Keratinocyte (primary cell): ENCODE measurements around the gene ADAMTS15. TPM values are rescaled to one million over a fixed set of nuclear protein-coding genes. Genes with fewer than 3 reads are reported as not detected.

Experiments
- DNase-seq: peaks from one replicate; pipeline ENCODE4 v3.0.0-alpha.2; 2011; ENCODE audit warnings: low read depth, missing footprints, low spot score
- FAIRE-seq: peaks from 2 replicates; lab custom pipeline; 2011; peaks lifted over from hg19 to GRCh38; lab: Jason Lieb, UNC
- H2AFZ ChIP-seq: 2 replicates; pipeline ENCODE4 v1.6.0; 2012; ENCODE audit warnings: low read length, control low read depth, inconsistent platforms; ENCODE audit not compliant: control insufficient read depth
- H3K27ac ChIP-seq: 2 replicates; pipeline ENCODE4 v1.5.1; 2011; ENCODE audit warnings: low read length; ENCODE audit not compliant: control insufficient read depth, insufficient read depth
- H3K27me3 ChIP-seq: 3 replicates; pipeline ENCODE4 v1.6.0; 2011; ENCODE audit warnings: low read length; ENCODE audit not compliant: control insufficient read depth, insufficient read depth; ENCODE audit errors: extremely low read depth
- H3K36me3 ChIP-seq, 2 experiments: 2 replicates in 1 of 2; 3 replicates in 1 of 2; pipeline ENCODE4 v1.5.1; 2011; ENCODE audit warnings: low read length in 2 of 2, mild to moderate bottlenecking in 1 of 2; ENCODE audit not compliant: control insufficient read depth in 2 of 2, insufficient read depth in 2 of 2; ENCODE audit errors: extremely low read depth in 1 of 2
- H3K4me1 ChIP-seq: 3 replicates; pipeline ENCODE4 v1.5.1; 2011; ENCODE audit warnings: low read length; ENCODE audit not compliant: control insufficient read depth, insufficient read depth; ENCODE audit errors: extremely low read depth
- H3K4me2 ChIP-seq: 3 replicates; pipeline ENCODE4 v1.6.0; 2011; ENCODE audit warnings: low read depth, low read length; ENCODE audit not compliant: control insufficient read depth, insufficient read depth; ENCODE audit errors: extremely low read depth
- H3K4me3 ChIP-seq, 3 experiments: fragments of 200-600 bp in 1 of 3; sonication (generic) in 1 of 3; 2 replicates in 2 of 3; 3 replicates in 1 of 3; pipeline ENCODE4 v1.5.1; 2011 to 2016; ENCODE audit warnings: low read length in 3 of 3, mild to moderate bottlenecking in 3 of 3, control low read depth in 2 of 3, inconsistent platforms in 1 of 3, low read depth in 1 of 3, mixed read lengths in 1 of 3, mixed run types in 1 of 3, moderate library complexity in 1 of 3; ENCODE audit not compliant: control insufficient read depth in 2 of 3, insufficient read depth in 2 of 3; ENCODE audit errors: extremely low read depth in 1 of 3
- H3K79me2 ChIP-seq: 2 replicates; pipeline ENCODE4 v1.6.0; 2012; ENCODE audit warnings: low read length; ENCODE audit not compliant: control insufficient read depth, insufficient read depth
- H3K9ac ChIP-seq: 3 replicates; pipeline ENCODE4 v1.6.0; 2011; ENCODE audit warnings: low read length; ENCODE audit not compliant: control insufficient read depth, insufficient read depth; ENCODE audit errors: extremely low read depth
- H3K9me1 ChIP-seq: 3 replicates; pipeline ENCODE4 v1.6.0; 2011; ENCODE audit warnings: low read length; ENCODE audit not compliant: control insufficient read depth, insufficient read depth; ENCODE audit errors: extremely low read depth
- H3K9me3 ChIP-seq: 2 replicates; pipeline ENCODE4 v1.5.1; 2012; ENCODE audit warnings: low read depth, low read length; ENCODE audit not compliant: control insufficient read depth
- H4K20me1 ChIP-seq: 3 replicates; pipeline ENCODE4 v1.6.0; 2011; ENCODE audit warnings: low read length; ENCODE audit not compliant: control insufficient read depth, insufficient read depth; ENCODE audit errors: extremely low read depth
- EZH2 ChIP-seq: IDR thresholded peaks from one replicate; pipeline ENCODE4 v1.6.1; 2012; ENCODE audit warnings: inconsistent platforms, mild to moderate bottlenecking, low read length, moderate library complexity
- dilution Hi-C: fragments of 300-500 bp; cut with MboI; formaldehyde crosslinking; loops from one replicate; pipeline ENCODE4 v1.7.0; 2020; ENCODE audit warnings: low sequenced_read_pairs; ENCODE audit not compliant: extremely low pct_ligation_motif_present
- polyA plus RNA-seq, 5 experiments: library from polyadenylated mRNA; depleted of rRNA in 3 of 5; stranded (reverse) in 3 of 5; stranded (forward) in 1 of 5; unstranded in 1 of 5; fragments of >200 nt; gene quantifications; 1 replicate in 1 of 5; 2 replicates in 3 of 5; 3 replicates in 1 of 5; pipeline versions ENCODE4 v1.2.1 to v1.2.3, GENCODE V29; 2011 to 2012; ENCODE audit warnings: missing spikeins in 2 of 5, low read depth in 1 of 5, low replicate concordance in 1 of 5
- TF ChIP-seq, protein P1 (sequence below), 3 experiments: IDR thresholded peaks in 1 of 3; conservative IDR thresholded peaks in 1 of 3; optimal IDR thresholded peaks in 1 of 3; 2 replicates in 2 of 3; 3 replicates in 1 of 3; pipeline versions ENCODE3 to v1.5.1; 2011; ENCODE audit warnings: low read length in 3 of 3, mild to moderate bottlenecking in 3 of 3, moderate library complexity in 2 of 3, control low read depth in 1 of 3, inconsistent platforms in 1 of 3; ENCODE audit not compliant: insufficient read depth in 2 of 3; ENCODE audit errors: extremely low read depth in 1 of 3

Gene ADAMTS15
- polyA plus RNA-seq, 1 donor (not counting 4 experiments of a cell fraction or from before 2014, with no cell fraction given), result 0.30 TPM

DNA sequence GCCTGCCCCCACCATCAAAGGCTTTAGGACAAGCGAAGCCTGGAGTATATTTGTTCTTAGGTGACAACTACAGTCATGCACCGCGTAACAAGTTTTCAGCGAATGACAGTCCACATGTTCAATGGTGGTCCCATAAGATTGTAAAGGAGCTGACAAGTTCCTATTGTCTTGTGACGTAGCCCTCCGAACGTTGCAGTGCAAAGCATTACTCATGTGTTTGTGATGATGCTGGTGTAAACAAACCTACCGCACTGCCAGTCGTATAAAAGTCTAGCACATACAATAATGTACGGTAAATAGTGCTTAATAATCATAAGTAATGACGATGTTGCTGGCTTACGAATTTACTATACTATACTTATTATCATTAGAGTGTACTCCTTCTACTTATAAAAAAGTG, 41.3 kb downstream of the ADAMTS15 start:
- Histone ChIP-seq H3K4me1 (no peaks in the 10 kb centered on the region), H3K9ac (no peak overlapping the region), H3K4me2 (no peak overlapping the region), H3K79me2 (no peaks in the 10 kb centered on the region), H2AFZ (no peak overlapping the region), H3K9me1 (no peaks in the 10 kb centered on the region), H3K27me3 (no peaks in the 10 kb centered on the region), H3K9me3 (no peaks in the 10 kb centered on the region), H3K27ac (no peak overlapping the region), H3K4me3 (no peak overlapping the region), H4K20me1 (no peaks in the 10 kb centered on the region), H3K36me3 (no peaks in the 10 kb centered on the region)
- FAIRE-seq (no peak), DNase-seq (no peak)
- dilution Hi-C loops, result no loop called here
- TF ChIP-seq, protein P1, sequence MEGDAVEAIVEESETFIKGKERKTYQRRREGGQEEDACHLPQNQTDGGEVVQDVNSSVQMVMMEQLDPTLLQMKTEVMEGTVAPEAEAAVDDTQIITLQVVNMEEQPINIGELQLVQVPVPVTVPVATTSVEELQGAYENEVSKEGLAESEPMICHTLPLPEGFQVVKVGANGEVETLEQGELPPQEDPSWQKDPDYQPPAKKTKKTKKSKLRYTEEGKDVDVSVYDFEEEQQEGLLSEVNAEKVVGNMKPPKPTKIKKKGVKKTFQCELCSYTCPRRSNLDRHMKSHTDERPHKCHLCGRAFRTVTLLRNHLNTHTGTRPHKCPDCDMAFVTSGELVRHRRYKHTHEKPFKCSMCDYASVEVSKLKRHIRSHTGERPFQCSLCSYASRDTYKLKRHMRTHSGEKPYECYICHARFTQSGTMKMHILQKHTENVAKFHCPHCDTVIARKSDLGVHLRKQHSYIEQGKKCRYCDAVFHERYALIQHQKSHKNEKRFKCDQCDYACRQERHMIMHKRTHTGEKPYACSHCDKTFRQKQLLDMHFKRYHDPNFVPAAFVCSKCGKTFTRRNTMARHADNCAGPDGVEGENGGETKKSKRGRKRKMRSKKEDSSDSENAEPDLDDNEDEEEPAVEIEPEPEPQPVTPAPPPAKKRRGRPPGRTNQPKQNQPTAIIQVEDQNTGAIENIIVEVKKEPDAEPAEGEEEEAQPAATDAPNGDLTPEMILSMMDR (optimal IDR thresholded peaks at IDR 0.05 in 1 of 3, IDR thresholded peaks at IDR 0.05 in 1 of 3, conservative IDR thresholded peaks at IDR 0.05 in 1 of 3; ENCODE audit: extremely low read depth in 1 of 3, insufficient read depth in 2 of 3, low read length in 3 of 3), result no peak
- no peak for TF ChIP-seq EZH2

DNA sequence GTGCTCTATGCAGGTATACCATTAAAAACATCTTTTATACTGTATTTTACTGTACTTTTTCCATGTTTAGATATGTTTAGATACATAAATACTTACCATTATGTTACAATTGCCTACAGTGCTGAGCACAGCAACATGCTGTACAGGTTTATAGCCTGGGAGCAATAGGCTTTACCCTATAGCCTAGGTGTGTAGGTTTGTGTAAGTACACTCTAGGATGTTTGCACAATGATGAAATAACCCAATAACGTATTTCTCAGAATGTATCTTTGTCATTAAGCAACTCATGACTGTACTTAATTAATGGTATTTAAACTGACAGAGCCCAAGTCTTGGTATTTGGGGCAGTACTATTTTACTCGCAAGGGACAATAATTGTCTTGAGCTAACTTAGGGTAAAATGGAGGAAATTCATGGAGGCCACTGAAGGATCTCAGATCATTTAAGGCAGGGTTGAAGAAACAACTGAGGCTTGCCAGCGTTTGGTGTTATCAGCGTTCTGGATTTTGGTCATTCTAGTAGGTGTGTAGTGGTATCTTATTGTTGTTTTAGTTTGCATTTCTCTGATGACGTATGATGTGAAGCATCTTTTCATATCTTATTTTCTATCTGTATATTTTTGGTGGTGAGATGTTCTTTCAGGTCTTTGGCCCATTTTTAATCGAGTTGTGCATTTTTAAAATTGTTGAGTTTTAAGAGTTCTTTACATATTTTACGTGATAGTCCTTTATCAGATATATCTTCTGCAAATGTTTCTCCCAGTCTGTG, 42.4 kb downstream of the ADAMTS15 start:
- no peak overlapping the region for H2AFZ ChIP-seq
- FAIRE-seq (no peak), DNase-seq (no peak)
- H3K4me1 ChIP-seq, result no peaks in the 10 kb centered on the region
- no peaks in the 10 kb centered on the region for H3K79me2 ChIP-seq
- H3K4me3 ChIP-seq, result no peak overlapping the region
- TF ChIP-seq, protein P1 (optimal IDR thresholded peaks at IDR 0.05 in 1 of 3, IDR thresholded peaks at IDR 0.05 in 1 of 3, conservative IDR thresholded peaks at IDR 0.05 in 1 of 3; ENCODE audit: extremely low read depth in 1 of 3, insufficient read depth in 2 of 3, low read length in 3 of 3), result no peak
- TF ChIP-seq EZH2, result no peak
- no peak overlapping the region for H3K4me2 ChIP-seq
- no peaks in the 10 kb centered on the region for H3K9me3 ChIP-seq
- H4K20me1 ChIP-seq, result no peaks in the 10 kb centered on the region
- H3K27ac ChIP-seq, result no peak overlapping the region
- H3K36me3 ChIP-seq, result no peaks in the 10 kb centered on the region
- H3K9me1 ChIP-seq, result no peaks in the 10 kb centered on the region
- dilution Hi-C loops, result no loop called here
- H3K9ac ChIP-seq, result no peak overlapping the region
- no peaks in the 10 kb centered on the region for H3K27me3 ChIP-seq
